Activated T-cell treated with anti-CD3 and anti-CD28 coated beads, Interleukin-2, amount 50 U/mL, for 24 hours (primary cell): Measurements from ENCODE around the gene RPL26.
"Not testable (repeated sequence)": the region's sequence is repeated elsewhere in the genome, so short reads cannot be mapped to it uniquely, and the experiment has no call there.

ENCODE experiments used
- DNase-seq: peaks from one replicate; pipeline ENCODE4 v3.0.0-alpha.2; 2020
- H3K27ac Mint-ChIP-seq: 2 replicates; pipeline ENCODE4 v1.8.0; 2020; ENCODE audit warnings: mild to moderate bottlenecking, mixed read lengths
- H3K27me3 Mint-ChIP-seq: 2 replicates; pipeline ENCODE4 v1.8.0; 2020; ENCODE audit warnings: mixed read lengths
- H3K36me3 Mint-ChIP-seq: 2 replicates; pipeline ENCODE4 v1.8.0; 2020; ENCODE audit warnings: low read depth, mixed read lengths
- H3K4me1 Mint-ChIP-seq: 2 replicates; pipeline ENCODE4 v1.8.0; 2020; ENCODE audit warnings: low read depth, mixed read lengths
- H3K4me3 Mint-ChIP-seq: 2 replicates; pipeline ENCODE4 v1.8.0; 2020; ENCODE audit warnings: mild to moderate bottlenecking, moderate library complexity, mixed read lengths
- H3K9me3 Mint-ChIP-seq: 2 replicates; pipeline ENCODE4 v1.8.0; 2020; ENCODE audit warnings: mixed read lengths

RPL26 gene

GRCh38 chr17:8384801-8385378 is 1.9 kb upstream of the RPL26 start:
- DNase-seq, result no peak
- H3K4me1 Mint-ChIP-seq, result peaks cover 36% of the 10 kb centered on the region
- no peaks in the 10 kb centered on the region for H3K27me3 Mint-ChIP-seq

DNA sequence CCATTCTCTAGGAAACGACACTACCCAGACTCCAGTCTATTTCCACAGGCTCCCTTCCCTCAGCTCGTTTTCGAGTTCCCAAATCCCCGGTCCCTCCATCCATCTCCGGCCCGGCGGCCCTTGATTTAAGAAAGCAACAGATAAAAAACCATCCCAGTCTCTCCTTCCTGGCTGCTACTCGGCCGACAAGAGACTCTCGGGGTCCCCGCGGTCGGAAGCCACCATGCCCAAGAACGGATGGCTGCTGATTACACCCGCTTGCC is 182 bp downstream of the RPL26 start:
- Mint-ChIP-seq H3K4me3 (peak overlapping the region; percentile 100), H3K9me3 (no peaks in the 10 kb centered on the region), H3K27ac (peak overlapping the region; percentile 100), H3K36me3 (peaks cover 53% of the 10 kb centered on the region), H3K27me3 (no peaks in the 10 kb centered on the region), H3K4me1 (peaks cover 54% of the 10 kb centered on the region)
- DNase-seq, result no peak

More at GRCh38 chr17:8384801-8385378, 1.9 kb upstream of the RPL26 start:
- Mint-ChIP-seq H3K36me3 (peaks cover 32% of the 10 kb centered on the region), H3K4me3 (peak overlapping the region; percentile 100), H3K9me3 (no peaks in the 10 kb centered on the region), H3K27ac (peak overlapping the region; percentile 47)

- no peak for DNase-seq
- Mint-ChIP-seq H3K27me3 (no peaks in the 10 kb centered on the region), H3K4me1 (peaks cover 58% of the 10 kb centered on the region), H3K4me3 (peak overlapping the region; percentile 100), H3K9me3 (no peaks in the 10 kb centered on the region), H3K27ac (peak overlapping the region; percentile 100), H3K36me3 (peaks cover 58% of the 10 kb centered on the region)
These were observed 727 bp downstream of the RPL26 start for GRCh38 chr17:8382052-8382879.

GRCh38 chr17:8380049-8380448 is 2.9 kb downstream of the RPL26 start:
- Mint-ChIP-seq H3K4me3 (peak overlapping the region; percentile 100), H3K9me3 (no peaks in the 10 kb centered on the region), H3K27ac (peak overlapping the region; percentile 100), H3K4me1 (peaks cover 68% of the 10 kb centered on the region), H3K36me3 (peaks cover 80% of the 10 kb centered on the region), H3K27me3 (no peaks in the 10 kb centered on the region)
- DNase-seq, result no peak

DNA sequence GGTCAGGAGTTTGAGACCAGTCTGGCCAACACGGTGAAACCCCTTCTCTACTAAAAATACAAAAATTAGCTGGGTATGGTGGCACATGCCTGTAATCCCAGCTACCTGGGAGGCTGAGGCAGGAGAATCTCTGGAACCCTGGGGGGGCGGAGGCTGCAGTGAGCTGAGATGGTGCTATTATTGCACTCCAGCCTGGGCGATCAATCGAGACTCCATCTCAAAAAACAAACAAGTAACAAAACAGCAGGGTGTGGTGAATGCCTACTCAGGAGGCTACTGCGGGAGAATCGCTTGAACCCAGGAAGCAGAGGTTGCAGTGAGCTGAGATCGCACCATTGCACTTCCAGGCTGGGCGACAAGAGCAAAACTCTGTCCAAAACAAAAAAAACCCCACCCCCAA is 4.9 kb downstream of the RPL26 start:
- Mint-ChIP-seq H3K36me3 (peaks cover 83% of the 10 kb centered on the region), H3K4me3 (peak overlapping the region; percentile 100), H3K4me1 (peaks cover 57% of the 10 kb centered on the region), H3K27ac (peak overlapping the region; percentile 93)
- H3K9me3 Mint-ChIP-seq, H3K27me3 Mint-ChIP-seq, DNase-seq: not testable (repeated sequence)

DNA sequence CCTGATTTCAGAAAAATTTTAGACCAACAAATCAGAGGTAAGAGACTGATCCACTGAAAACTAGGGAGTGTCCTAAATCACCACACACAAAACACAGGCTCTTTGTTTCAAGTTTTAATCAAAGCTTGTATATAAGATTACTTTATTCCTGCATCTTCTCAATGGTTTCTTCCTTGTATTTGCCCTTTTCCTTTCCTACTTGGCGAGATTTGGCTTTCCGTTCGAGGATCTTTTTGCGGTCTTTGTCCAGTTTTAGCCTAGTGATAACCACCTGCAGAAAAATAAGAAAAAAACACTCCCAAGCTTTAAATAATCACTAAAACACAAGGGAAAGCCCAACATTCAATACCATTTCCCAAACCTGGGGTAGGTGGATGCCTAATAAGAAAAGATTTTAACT is 5.6 kb downstream of the RPL26 start:
- Mint-ChIP-seq H3K9me3 (no peaks in the 10 kb centered on the region), H3K4me3 (peak overlapping the region; percentile 100), H3K36me3 (peaks cover 76% of the 10 kb centered on the region), H3K4me1 (peaks cover 57% of the 10 kb centered on the region), H3K27me3 (no peaks in the 10 kb centered on the region), H3K27ac (peak overlapping the region; percentile 93)
- DNase-seq, result no peak

DNA sequence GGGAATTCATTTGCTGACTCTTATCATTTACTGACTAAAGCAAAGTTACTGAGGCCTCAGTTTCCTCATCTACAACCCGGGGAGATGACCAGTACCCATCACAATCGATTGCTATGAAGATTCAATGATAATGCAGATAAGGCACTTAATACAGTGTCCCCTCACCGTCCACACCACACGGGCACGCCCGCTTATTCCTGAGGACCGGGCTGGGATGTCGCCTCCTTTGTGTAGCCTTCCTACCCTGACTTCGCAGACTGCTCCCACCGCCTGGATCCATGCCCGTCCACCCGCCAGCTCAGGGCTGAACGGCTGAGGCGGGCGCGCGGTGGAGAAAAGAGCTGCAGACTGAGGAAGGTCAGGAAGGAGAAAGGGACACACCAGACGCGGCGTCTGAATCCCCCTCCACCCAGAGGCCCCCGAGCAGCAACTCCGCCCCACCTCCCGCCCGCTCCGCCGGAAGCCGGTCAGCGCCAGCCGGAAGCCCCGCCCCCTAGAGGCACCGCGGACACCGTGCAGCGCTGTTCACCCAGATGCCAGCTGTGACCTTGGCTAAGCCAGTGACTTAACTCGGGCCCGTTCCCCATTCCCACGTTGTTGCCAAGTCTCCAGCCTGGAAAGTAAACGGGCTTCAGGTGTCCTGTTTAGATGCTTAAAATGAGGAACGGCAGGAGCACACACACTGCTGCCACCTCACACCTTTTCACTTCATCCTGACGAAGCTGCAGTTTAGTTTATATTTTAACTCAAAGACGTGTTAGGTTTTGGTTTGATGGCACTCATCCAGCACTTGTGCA is 6.5 kb downstream of the RPL26 start, which contains the start of gene KRABD2:
Gene KRABD2, minus strand, starts transcription at position 434 of the 797 bp plus-strand sequence.
- Mint-ChIP-seq H3K27ac (peak within 1 kb of the TSS; percentile 93), H3K4me1 (peaks cover 55% of the 10 kb centered on the region), H3K36me3 (peaks cover 67% of the 10 kb centered on the region), H3K9me3 (no peaks in the 10 kb centered on the region), H3K27me3 (no peaks in the 10 kb centered on the region), H3K4me3 (peak within 1 kb of the TSS; percentile 100)
- DNase-seq, result peak; percentile 94

- no peak for DNase-seq
- peaks cover 50% of the 10 kb centered on the region for H3K4me1 Mint-ChIP-seq
- H3K4me3 Mint-ChIP-seq, result peak overlapping the region; percentile 100
- H3K27ac Mint-ChIP-seq, result peak overlapping the region; percentile 93
- peaks cover 60% of the 10 kb centered on the region for H3K36me3 Mint-ChIP-seq
- H3K27me3 Mint-ChIP-seq, result no peaks in the 10 kb centered on the region
- no peaks in the 10 kb centered on the region for H3K9me3 Mint-ChIP-seq
These were observed 7.2 kb downstream of the RPL26 start for GRCh38 chr17:8375738-8376259.

DNA sequence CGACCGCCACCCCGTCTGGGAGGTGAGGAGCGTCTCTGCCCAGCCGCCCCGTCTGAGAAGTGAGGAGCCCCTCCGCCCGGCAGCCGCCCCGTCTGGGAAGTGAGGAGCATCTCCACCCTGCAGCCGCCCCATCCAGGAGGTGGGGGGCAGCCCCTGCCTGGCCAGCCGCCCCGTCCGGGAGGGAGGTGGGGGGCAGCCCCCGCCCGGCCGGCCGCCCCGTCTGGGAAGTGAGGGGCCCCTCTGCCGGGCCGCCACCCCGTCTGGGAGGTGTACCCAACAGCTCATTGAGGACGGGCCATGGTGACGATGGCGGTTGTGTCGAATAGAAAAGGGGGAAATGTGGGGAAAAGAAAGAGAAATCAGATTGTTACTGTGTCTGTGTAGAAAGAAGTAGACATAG is 9.1 kb downstream of the RPL26 start:
- not testable (repeated sequence) for DNase-seq, H3K9me3 Mint-ChIP-seq, H3K27ac Mint-ChIP-seq, H3K4me3 Mint-ChIP-seq, H3K27me3 Mint-ChIP-seq
- H3K36me3 Mint-ChIP-seq, result peaks cover 56% of the 10 kb centered on the region
- peaks cover 37% of the 10 kb centered on the region for H3K4me1 Mint-ChIP-seq

DNA sequence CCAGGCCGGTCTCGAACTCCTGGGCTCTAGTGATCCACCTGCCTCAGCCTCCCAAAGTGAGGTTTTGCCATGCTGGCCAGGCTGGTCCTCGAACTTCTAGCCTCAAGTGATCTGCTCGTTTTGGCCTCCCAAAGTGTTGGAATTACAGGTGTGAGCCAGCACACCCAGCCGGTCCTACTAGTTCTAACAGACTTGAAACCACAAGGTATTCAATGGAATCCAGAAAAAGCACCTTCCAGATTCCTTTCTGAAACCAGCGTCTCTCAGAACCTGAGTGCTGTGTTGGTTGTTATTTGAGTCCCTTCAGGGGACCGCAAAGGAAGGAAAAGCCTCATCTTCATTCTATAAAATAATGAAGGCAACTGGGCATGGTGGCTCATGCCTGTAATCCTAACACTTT is 10.6 kb downstream of the RPL26 start:
- H3K27me3 Mint-ChIP-seq, result no peaks in the 10 kb centered on the region
- peaks cover 24% of the 10 kb centered on the region for H3K4me1 Mint-ChIP-seq
- H3K27ac Mint-ChIP-seq, result no peak overlapping the region
- peaks cover 50% of the 10 kb centered on the region for H3K36me3 Mint-ChIP-seq
- H3K4me3 Mint-ChIP-seq, result no peak overlapping the region
- no peak for DNase-seq
- no peaks in the 10 kb centered on the region for H3K9me3 Mint-ChIP-seq

DNA sequence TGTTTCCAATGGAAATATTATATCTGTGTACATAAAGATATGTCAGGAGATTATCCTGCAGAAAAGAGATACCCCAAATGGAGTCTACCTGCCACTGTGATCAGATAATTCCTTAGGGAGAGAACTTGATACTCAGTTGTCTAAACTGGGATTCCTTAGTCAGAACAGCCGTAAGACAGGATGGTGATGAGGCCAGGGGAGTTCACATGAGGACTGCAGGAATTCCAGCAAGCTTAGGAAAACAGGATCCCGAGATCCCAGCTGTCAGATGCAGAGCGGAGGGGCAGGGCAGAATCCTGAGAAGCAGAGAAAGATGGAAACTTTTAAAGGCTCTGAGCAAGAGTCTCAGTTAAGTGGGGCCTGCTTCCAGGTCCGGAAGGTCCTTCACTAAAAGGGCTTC is 11.2 kb downstream of the RPL26 start:
- Mint-ChIP-seq H3K4me1 (peaks cover 17% of the 10 kb centered on the region), H3K27ac (no peak overlapping the region), H3K9me3 (no peaks in the 10 kb centered on the region), H3K36me3 (peaks cover 43% of the 10 kb centered on the region), H3K4me3 (no peak overlapping the region), H3K27me3 (no peaks in the 10 kb centered on the region)
- DNase-seq, result no peak

GRCh38 chr17:8369944-8370343 is 13.0 kb downstream of the RPL26 start:
- peaks cover 5% of the 10 kb centered on the region for H3K4me1 Mint-ChIP-seq
- no peaks in the 10 kb centered on the region for H3K27me3 Mint-ChIP-seq
- H3K9me3 Mint-ChIP-seq, result no peaks in the 10 kb centered on the region
- H3K36me3 Mint-ChIP-seq, result peaks cover 27% of the 10 kb centered on the region
- no peak overlapping the region for H3K27ac Mint-ChIP-seq
- no peak overlapping the region for H3K4me3 Mint-ChIP-seq
- no peak for DNase-seq

DNA sequence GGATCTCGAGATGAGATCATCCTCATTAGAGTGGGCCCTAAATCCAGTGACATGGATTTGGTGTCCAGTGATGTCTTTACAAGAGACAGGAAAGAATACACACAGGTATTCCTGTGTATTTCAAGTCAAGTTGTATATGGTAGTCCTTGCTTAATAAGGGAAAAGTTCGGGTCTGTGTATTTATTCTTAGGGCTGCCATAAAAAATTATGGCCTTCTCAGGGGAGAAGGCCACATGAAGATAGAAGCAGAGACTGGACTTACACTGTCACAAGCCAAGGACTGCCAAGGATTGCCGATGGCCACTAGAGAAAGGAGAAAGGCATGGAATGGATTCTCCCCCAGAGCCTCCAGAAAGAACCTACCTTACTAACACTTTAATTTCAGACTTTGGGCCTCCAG is 14.8 kb downstream of the RPL26 start:
- Mint-ChIP-seq H3K36me3 (peaks cover 24% of the 10 kb centered on the region), H3K4me1 (peaks cover 5% of the 10 kb centered on the region), H3K27me3 (no peaks in the 10 kb centered on the region), H3K4me3 (no peak overlapping the region), H3K9me3 (no peaks in the 10 kb centered on the region), H3K27ac (no peak overlapping the region)
- DNase-seq, result no peak

DNA sequence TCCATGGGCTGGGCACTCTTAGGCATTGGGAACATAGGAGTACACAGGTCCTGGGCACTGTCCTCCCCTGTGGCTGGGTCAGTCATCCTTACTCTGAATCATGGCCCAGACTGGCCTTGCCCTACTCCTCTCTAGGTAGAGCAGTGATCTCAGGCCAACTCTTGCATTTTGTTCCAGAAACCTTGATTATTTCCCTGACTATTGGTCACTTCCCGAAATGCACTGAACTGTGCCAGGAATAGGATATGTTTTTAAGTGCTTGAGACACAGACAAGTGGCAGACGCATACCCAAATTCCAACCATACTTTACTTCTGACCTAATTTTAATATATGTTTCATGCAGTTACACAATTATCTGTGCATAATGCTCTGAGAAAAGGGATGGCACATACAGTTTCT is 16.8 kb downstream of the RPL26 start:
- no peaks in the 10 kb centered on the region for H3K27me3 Mint-ChIP-seq
- no peak overlapping the region for H3K4me3 Mint-ChIP-seq
- DNase-seq, result no peak
- no peaks in the 10 kb centered on the region for H3K9me3 Mint-ChIP-seq
- peaks cover 5% of the 10 kb centered on the region for H3K4me1 Mint-ChIP-seq
- peaks cover 24% of the 10 kb centered on the region for H3K36me3 Mint-ChIP-seq
- no peak overlapping the region for H3K27ac Mint-ChIP-seq
